ENCODE measurements around the gene OSTF1.
A peak's percentile ranks its signal among the peaks of the same experiment; 100 is the strongest.

OSTF1 gene, protein sequence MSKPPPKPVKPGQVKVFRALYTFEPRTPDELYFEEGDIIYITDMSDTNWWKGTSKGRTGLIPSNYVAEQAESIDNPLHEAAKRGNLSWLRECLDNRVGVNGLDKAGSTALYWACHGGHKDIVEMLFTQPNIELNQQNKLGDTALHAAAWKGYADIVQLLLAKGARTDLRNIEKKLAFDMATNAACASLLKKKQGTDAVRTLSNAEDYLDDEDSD

DNA sequence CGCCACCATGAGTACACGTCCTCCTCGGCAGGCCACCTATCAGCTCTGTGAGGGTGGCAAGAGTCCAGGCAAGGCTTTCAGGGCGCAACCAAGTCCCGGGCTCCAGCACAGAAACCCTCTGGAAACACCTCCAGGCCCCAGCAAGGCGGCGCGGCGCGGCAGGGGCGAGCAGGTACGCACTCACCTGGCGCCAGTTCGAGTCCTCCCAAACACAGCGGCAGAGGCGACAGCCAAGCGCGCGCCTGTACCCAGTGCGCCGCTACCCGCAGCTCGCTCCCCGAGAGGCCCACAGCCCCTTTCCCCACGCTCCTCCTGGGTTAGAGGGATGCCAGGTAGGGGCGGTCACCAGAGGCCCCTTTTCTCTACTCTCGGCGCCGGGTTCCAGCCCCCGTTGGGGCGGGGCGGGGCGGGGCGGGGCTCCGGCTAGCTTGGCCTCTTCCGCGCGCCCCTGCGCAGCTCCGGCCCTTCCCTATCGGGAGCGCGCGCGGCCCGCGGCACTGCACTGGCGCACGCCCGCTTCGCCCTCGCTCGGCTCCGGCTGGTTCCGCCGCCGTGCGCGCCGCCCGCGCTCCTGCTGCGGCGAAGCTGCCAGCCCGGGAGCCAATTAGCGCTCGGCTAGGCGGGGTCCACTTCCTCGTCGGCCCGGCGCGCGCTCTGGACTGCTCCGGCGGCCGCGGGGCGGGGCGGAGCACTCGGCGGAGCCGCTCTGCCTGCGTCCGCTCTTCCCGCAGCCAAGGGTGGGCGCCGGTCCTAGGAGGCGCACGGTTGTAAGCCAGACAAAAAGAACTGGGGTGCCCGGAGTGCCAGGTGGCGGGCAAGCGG lies at the start of gene OSTF1, which contains the start of gene NMRK1:
Gene OSTF1, plus strand, starts transcription at position 691 of the 822 bp plus-strand sequence. CDS start 179 bp downstream, outside the sequence.
Gene NMRK1, minus strand, starts transcription at position 332 of the 822 bp plus-strand sequence. CDS start 5,040 bp downstream, outside the sequence.
- peak; percentile 94 for DNase-seq

DNA sequence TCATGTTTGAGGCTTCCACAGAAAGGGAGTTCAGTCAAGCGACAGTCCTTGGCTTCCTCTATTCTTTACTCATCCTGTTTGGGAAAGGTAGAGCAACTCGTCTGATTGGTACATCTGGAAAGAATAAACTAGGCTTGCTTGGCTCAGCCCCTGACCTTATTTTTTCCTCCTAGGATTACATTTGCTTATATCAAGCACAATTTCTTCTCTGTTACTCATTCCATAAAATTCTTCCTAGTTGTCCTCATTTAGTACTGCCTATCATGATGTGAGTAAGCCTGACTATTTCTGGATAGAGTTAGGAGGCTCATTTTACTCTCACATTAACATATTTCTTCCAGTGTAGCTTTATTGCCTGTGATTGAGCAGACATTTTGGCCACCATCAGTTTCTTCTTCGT lies 49.3 kb upstream of the OSTF1 start:
- no peak for DNase-seq

DNA sequence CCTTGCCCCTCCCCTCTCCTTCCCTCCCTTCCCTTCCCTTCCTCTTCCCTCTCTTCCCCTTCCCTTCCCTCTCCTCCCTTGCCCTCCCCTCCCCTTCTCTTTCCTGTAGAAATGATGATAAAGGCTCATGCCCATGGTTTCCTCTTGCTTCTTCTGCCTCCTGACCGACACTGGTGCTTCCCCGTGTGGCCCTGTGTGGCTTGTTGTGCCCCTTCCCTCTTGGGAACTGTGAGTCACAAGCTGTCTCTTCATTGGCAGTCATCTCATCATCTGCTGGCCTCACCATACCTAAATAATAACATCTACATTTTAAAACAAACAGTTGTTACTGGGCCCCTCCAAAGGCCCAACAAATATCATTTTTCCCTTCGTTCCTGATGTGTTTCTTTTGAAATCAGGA lies 48.5 kb upstream of the OSTF1 start:
- no peak for DNase-seq

DNA sequence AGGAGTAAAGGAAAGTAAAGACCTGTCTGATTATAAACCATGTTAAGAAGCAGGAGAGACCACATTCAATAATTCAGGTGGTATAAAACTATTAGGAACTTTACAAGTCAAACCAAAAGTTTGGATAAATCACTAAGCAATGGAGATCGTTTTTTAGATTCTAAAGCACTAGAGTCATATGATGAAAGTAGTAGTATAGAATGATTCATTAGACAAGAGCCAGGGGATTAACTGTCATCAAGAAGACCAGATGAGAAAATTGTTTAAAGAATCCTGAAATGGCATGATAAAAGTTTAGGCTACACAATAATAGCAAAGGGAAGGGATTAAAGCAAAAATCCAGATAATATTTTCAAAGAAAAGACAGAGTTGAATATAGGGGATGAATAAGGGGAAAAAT lies 47.3 kb upstream of the OSTF1 start:
- DNase-seq = no peak

DNA sequence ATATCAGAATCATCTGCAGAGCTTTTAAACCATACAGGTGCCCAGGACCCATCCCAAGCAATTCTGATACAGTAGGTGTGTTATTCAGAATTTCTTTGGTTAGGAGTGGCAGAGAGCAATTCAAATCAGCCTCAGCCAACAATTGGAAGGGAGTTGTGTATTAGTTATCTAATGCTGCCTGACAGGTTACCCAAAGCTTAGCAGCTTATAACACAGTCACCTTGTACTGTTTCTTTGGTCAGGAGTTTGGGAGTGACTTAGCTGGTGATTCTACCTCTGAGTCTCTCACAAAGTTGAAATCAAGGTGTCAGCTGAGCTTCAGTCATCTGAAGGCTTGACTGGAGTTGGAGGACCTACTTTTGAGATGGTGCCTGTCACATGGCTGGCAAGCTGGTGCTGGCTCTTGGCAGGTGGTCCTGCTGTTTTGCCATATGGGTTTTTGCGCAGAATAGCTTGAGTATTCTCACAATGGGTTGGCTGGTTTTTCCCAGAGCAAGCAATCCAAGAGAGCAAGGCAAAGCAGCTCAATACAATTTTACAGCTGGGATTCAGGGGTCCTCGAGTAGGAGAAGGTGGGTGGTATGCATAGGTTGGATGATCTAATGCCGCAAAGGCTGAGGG lies 41.5 kb upstream of the OSTF1 start:
- no peak for DNase-seq

DNA sequence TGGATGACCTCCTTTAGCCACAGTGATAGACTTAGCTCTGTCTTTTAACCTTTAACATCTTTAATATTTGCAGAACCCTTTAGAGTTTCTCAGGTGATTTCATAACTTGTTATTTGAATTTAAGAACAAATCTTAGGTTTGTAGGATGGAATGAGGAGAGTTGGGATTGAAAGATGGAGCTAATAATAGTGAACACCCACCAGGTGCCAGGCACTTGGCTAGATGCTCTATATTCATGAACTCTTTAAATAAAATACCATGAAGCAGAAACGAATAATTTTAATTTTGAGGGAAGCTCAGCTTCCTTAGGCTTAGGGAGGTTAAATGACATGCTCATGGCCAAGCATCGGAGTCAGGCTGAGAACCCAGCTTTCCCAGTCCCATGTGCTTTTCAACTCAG lies 40.8 kb upstream of the OSTF1 start:
- DNase-seq = no peak

DNA sequence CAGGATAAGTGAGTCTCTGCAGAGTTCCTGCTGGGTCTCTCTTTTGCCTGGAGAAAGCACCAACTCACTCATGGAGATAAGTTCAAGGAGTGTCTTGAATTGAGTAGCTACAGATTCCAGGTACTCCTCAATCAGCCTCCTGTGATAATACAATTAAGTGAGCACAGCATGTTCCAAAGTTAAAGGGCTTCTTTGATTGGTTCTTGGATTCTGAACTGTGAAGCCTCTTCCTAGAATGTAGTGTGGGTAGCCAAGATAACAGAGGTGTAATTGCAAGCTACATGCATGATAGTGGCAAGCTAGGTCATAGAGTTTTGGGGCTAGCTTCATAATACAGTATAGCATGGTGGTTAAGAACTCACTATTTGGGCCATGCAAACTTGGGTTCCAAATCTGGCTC lies 37.0 kb upstream of the OSTF1 start:
- no peak for DNase-seq

DNA sequence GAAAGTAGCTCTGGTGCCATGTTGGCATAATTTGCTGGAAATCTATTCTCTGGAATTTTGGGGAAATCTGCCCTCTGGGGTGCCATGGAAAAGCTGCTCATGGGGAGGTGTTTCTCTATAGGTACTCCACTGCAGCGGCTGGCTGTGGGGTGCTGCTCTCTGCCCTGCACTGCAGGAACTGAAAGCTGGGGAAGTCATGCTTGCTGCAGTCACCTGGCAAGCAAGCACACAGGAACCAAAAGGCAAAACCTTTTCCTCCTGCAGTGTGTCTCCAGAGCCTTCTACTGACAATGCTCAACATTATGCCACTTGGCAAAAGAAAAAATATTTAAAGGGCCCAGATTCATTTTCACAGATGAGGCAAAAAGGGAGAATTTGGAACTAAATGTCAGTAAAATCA lies 34.4 kb upstream of the OSTF1 start:
- no peak for DNase-seq

DNA sequence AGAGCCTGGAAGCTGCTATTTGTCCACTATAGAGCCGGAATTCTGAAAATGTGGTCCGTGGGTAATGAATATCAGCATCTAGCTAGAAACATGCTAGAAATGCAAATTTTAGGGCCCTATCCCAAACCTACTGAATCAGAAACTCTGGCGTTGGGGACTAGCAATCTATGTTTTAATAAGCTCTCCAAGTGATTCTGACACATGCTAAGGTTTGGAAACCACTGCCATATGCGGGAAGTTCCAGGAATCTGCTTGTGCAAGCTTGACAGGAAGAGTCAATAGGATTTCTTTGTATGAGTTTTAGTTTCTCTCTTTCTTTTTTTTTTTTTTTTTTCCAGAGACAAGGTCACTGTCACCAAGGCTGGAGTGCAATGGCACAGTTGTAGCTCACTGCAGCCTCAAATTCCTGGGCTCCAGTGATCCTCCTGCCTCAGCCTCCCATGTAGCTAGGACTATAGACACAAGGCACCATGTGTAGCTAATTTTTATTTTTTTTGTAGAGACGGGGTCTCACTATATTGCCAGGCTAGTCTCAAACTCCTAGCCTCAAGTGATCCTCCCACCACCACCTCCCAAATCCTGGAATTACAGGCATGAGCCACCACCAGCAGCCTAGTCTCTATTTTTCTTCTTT lies 33.8 kb upstream of the OSTF1 start:
- DNase-seq = no peak

DNA sequence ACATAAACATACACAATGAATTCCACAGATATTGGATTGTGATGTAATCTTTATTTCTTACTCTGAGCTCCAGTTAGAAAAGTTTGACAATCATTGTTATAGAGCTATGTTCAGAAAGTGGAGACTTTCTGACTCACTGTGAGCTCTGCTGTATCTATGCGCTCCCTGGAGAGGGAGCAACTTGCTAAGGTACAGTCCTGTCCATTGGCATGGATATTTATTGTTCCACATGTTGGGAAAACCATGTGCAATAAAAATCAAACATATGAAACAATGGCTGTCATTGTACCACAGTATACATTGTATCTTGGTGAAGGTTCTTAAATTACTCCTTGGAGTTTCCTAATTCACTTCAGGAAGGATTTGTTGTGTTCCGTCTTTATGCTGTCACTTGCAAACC lies 27.1 kb upstream of the OSTF1 start:
- no peak for DNase-seq

DNA sequence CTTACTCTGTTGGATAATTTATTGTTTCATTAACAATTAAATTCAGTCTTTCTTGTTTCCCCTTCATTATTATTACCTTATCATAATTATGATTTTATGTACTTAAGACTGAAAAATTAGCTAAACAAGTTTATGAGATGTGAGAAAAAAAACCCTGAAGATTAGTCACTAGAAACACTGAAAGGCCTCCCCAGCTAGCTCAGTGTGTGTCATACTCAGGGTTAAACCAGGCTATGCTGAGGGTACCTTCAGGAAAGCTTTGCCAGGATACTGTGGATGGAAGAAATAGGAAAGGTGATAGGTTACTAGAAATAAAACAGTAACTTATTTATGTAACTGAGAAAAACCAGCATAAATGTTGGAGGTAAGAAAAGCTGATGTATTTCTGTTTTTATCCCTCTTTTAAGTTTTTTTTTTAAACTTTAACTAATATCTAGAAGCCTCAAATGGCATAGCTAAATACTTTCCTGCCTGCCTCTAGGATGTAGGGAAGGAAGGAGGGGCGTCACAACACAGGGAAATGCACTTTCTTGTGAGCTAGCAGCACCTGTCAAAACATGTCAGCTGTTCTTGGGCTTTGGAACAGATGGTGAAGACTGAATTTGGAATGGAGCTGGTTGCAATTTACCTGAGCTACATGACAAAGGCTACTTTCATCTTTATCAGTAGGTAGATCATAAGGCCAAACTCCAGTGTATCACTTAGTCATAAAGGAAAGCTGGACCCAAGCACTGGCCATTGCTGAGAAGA lies 24.6 kb upstream of the OSTF1 start:
- no peak for DNase-seq

DNA sequence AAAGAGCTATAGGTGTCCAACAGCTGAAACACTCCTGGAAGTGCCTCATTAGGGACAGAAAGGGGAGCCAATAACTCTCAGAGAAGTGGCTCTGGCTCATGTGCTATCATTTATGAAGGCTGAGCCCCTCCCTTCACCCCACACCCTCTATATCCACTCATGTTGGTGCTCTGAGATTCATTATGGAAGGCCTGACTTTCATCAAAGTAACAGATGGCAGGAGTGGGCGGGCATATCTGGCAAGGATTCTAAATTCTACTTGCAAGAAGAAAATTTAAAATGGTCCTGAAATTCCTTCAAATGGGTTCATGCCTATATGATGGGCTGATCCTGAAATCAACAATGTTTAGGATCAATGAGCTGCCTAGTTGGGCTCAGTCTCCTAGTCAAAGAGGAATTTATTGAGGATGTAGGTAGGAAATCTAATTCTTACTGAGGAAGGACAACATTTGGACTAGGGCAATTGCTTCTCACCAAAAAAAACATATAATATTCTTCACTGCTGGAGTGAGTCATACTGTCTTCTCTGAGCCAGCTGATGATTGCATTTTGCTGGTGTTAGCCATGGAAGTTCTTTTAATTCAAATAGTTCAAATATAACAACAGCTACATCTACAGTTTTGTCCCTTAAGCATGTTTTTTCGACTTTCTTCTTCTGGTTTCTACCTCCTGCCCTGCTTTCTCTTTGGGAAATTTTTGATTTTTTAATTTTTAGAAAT lies 23.8 kb upstream of the OSTF1 start:
- no peak for DNase-seq

DNA sequence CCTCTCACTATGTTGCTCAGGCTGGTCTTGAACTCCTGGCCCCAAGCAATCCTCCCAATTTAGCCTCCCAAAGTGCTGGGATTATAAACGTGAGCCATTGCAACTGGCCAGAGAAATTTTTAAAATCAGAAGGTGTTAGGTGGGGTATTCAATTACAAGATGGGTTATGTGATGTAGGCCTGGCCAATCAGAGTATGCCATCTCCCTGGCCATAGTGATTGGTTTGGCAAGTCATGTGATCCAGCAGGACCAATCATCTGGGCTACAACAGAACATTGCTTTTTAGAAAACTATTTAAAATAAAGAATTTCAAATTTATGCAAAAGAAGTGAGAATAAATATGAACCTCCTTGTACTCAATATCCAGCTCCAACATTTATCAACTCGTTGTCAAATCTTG lies 22.8 kb upstream of the OSTF1 start:
- no peak for DNase-seq

DNA sequence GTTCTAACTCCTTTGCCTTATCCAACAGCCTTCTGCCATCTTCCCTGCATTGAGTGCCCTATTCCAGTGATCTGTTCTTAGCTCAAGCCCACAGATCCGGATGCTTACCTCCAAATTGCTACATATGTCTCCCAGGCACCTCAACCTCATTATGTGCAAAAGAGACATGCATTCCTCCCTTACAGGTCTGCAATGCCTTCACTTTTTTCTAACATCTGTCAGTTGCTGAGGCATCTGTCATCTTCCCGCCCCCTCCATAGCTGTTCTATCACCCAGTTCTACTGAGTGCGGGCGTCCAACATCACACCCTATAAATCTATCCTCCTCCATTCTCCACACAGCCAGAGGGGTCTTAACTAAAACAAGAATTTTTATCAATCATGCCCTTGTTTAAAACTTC lies 20.4 kb upstream of the OSTF1 start:
- DNase-seq = no peak

DNA sequence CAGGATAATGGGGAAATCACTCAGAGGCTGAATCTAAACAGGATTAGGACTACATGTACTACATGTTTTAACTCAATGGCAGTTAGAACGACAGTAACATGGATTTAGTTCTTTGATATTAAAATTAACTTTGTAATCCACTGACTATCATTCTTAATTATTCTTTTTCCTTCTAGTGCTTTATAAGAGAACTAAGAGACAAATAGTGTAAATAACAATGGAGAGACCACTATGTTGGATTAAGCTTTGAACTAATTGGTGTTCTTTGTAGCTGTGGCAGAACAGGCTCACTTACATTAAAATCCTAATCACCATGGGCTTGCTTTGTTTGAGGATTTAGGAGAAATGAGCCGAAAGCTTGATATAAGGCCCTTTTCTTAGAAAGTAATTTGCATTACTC lies 19.1 kb upstream of the OSTF1 start:
- DNase-seq = no peak

DNA sequence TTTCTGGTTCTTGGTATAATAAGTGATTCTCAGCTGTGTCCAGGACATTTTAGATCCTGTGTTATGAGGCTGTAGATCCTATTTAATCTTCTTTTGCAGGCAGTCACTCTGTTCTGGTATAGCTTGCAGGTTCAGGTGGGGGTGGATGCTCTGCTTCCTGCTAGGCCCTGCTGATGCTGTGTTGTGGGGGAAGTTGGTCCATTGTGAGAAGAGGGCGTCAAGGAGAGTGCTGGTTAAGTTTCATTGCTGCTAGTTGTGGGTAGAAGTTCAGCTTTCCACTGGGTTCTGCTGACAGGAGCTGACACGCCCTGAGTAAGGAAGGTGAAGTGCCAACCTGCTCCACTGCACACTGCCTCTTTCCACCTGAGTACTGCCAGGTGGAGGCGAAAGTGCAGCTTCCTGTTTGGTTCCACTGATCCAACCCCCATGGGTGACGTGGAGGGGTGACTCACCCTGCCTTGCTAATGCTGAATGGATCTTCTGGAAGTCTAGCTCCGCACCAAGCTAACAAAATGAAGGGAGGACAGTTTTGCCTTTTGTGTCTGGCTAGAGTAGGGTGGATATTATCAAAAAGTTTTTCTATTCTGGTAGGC lies 16.7 kb upstream of the OSTF1 start:
- peak; percentile 16 for DNase-seq

DNA sequence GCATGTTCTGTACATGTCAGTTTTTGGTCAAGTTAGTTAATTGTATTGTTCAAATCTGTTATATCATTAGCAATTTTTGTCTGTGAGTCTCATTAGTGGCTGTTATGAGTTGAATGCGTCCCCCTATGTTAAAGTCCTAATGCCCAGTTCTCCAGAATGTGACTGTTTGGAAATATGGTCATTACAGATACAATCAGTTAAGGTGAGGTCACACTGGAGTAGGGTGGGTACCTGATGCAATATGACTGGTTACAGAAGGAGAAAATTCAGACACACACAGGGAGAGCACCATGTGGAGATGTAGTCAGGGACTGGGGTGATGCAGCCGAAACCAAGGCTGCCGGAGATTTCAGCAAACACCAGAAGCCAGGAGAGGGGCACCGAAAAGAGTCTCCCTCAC lies 15.4 kb upstream of the OSTF1 start:
- no peak for DNase-seq

DNA sequence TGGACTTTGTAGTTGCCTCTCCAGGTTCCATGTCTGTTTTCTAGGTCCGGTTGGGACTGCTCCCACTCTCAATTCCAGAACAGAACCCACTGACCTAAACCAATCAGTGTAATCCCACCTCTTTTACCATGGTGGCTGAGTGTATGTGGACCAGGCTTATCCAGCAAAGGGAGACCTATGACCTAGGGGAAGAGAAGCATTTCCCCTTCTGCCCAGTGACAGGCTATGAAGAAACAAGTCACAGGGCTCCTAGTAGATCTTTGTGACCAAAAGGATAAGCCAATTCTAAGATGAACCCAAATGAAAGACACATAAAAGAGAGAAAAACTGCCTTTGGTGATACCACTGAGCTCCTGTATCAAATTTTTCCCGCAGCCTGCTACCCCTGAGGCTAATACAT lies 6.7 kb upstream of the OSTF1 start:
- no peak for DNase-seq

DNA sequence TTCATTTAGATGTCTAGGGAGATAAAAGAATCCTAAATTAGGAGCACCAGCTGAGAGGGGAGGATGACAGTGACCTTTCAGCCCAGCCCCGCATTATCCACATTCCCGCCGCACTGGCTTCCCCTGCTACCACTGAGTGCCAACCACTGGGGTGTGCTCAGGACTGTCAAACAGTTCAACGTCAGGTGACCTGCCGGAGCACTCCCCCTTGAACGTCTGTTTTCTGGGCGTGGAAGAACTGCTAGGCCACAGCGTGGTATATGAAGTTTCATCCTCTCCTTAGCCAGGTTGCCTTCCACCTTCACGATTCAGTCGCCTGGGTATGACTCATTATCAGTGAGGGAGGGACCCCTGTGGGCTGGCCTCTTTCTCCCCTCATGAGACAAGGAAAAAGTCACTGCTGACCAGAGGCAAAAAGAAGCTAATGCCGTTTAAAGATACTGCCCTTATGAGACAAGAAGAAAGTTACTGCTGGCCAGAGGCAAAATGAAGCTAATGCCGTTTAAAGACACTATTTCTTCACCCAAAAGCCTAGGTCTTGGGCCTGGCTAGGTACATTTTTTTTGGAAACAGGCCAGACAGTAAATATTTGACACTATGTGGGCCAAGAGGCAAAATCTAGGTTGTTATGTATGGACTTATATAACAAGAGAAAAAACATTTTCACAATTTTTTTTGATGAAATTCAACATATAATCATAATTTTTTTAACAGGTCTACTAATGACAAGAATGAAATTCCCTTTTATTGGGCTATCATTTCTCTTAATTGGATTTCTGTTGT lies 4.9 kb upstream of the OSTF1 start:
- no peak for DNase-seq

DNA sequence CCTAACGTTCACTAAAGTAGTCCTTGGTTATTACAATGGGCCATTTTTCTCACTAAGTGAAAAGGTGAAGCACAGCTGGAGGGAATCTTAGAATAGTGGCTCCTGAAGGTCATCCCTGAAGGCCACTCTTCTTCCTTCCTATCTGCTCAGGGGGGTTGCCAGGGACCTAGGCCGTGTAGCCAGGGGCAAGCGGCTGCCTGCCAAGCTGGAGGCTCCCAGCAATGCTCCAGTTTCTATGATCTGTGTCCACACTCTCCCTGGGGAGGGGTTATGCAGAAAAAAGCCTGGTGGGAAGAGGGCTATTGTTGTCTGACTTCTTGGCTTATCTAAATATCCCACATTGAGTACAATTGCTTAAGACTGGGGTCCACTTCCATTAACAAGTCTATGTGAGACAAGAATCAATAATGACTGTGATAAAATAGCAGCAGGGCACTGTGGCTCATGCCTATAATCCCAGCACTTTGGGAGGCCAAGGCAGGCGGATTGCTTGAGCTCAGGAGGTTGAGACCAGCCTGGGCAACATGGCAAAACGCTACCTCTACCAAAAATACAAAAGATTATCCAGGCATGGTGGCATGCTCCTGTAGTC lies 4.1 kb upstream of the OSTF1 start:
- DNase-seq = no peak

DNA sequence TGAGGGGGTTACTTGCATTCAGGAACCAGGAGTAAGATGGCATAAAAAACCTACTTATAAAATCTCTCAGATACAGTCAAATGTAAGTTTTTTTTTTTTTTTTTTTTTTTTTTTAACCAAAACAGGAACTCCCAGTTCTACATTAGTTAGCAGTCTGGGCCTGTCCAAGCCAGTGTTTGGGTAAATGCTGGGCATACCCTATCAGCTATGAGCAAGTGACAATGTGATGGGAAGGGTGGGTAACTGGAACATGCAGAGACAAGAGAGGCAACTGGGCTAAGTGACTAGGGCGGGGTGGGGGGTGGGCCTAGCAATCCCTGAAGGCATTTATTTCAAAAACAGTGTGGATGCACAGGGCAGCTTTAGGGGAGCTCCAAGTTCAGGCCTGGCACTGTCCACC lies 2.7 kb upstream of the OSTF1 start:
- DNase-seq = no peak

Measured in DMS153 (cell line).